Daoy (cell line): ENCODE measurements around the gene ETV6. TPM values are rescaled to one million over a fixed set of nuclear protein-coding genes. Genes with fewer than 3 reads are reported as not detected.

ENCODE experiments used
- DNase-seq: peaks from one replicate; pipeline ENCODE4 v3.0.0-alpha.2; 2015; ENCODE audit warnings: low read depth
- total RNA-seq: library from RNA; depleted of rRNA; stranded (reverse); fragments of >200 nt; shearing (Covaris generic); gene quantifications from 2 replicates; pipeline ENCODE4 v1.2.3, GENCODE V29; 2014

ETV6 gene
- total RNA-seq, 1 experiment from 2014 or later = 4.3 TPM

DNA sequence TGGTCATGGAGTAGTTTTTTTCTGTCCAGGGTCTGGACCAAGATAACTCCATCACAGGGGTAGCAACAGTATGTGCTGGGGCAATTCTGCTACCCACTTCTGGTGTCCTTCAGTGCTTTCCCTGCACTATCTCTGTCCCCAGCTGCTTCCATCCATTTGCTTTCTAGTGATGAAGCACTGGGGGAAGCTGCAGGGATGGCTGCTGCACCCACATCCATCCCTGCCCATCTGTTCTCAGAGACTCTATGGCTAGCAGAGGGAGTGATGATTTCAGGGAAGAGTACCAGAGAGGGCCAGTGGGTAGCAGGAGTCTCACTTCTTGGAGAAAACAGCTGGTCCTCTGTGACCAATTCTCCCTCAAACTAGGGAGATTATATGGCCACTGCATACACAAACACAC is 44.1 kb downstream of the ETV6 start:
- DNase-seq = no peak

GRCh38 chr12:11694528-11694927 is 45.1 kb downstream of the ETV6 start:
- DNase-seq = no peak

DNA sequence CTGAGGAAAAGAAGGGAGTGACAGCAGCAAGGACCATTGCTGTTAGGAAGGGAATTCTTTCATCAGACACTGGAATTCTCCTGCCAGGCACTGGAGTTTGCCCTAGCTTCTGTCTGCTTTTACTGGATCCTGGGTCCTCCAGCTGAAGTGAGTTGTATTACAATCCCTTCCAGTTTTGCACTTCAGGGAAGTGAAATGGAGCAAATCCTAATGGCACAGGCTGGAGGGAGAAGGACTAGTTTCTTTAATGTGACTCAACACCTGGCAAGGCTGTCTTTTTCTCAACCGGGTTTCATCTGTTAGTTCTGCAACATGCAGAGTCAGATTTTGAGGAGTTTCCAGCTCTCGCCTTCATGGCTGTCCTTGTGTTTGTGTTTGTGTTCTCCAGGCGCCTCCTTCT is 45.8 kb downstream of the ETV6 start:
- DNase-seq = no peak

DNA sequence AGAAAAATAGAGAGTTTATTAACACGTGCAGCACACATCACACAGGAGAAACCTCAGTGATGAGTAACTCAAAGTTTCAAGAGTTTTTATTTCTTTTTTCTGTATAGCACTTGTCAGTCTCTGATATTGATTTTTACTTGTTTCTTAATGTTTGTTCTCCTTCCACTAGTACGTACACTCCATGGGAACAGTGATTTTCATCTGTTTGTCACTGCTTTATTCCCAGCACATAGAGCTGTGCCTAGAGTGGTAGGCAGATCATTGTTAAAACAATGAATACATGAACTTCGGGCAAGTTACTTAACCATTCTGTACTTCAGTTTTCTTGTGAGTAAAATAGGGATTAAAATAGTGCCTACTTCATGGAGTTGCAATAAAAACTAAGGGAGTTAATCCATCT is 46.6 kb downstream of the ETV6 start:
- DNase-seq = no peak

- no peak for DNase-seq
Observed at GRCh38 chr12:11697131-11697530, 47.7 kb downstream of the ETV6 start.

GRCh38 chr12:11697670-11698387 is 48.4 kb downstream of the ETV6 start:
- peak; percentile 5 for DNase-seq

DNA sequence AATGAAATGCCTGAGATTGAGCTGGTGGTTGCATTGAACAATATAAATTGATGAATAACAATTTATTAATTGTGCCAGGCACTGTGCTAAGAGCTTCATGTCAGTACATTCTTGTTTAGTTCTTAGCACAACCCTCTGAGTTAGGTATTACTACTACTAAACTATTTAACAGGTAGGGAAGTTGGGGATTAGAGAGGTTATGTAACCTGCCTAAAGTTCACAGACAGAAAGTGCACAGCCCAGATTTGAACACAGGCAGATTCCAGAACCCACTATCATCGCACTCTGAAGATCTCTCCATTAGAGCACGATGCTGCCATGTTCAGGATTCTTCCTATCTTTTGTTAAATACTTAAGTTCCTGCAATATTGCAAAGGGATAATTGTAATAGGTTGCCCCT is 49.3 kb downstream of the ETV6 start:
- DNase-seq = no peak

- DNase-seq = no peak
Observed at GRCh38 chr12:11701433-11701832, 52.0 kb downstream of the ETV6 start.

GRCh38 chr12:11702959-11703358 is 53.5 kb downstream of the ETV6 start:
- no peak for DNase-seq

- DNase-seq = no peak
Observed at GRCh38 chr12:11703378-11703777, 53.9 kb downstream of the ETV6 start.

DNA sequence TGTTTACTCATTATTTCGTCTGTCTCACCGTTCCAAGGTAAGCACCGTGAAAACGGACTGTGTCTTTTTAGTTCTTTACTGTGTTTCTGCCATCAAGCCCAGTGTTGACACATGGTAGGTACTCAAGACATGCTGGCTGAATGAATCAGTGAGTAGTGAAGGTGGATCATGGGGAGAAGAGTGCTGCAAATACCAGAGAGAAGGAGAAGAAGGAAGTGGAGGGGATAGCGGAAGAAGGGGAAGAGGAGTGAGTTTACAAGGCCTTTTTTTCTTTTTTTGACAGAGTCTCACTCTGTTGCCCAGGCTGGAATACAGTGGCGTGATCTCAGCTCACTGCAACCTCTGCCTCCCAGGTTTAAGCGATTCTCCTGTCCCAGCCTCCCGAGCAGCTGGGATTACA is 54.6 kb downstream of the ETV6 start:
- DNase-seq = no peak

DNA sequence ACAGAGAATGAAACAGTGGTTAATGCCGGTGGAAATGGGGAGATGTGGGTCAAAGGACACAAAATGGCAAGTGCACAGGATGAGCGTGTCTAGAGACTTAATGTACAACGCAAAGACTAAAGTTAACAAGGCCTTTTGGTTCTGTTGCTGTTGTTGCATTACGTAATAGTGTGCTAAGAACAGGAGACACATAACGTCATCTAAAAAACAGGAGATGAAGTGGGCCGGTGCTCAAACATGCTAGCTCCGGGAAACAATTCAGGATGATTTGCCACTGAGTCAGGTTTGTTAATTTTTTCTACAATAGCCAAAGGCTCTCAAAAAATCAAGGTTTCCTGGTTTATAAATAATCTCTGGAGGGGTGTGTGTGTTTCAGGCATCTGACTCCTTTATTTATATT is 55.5 kb downstream of the ETV6 start:
- DNase-seq = peak; percentile 28

DNA sequence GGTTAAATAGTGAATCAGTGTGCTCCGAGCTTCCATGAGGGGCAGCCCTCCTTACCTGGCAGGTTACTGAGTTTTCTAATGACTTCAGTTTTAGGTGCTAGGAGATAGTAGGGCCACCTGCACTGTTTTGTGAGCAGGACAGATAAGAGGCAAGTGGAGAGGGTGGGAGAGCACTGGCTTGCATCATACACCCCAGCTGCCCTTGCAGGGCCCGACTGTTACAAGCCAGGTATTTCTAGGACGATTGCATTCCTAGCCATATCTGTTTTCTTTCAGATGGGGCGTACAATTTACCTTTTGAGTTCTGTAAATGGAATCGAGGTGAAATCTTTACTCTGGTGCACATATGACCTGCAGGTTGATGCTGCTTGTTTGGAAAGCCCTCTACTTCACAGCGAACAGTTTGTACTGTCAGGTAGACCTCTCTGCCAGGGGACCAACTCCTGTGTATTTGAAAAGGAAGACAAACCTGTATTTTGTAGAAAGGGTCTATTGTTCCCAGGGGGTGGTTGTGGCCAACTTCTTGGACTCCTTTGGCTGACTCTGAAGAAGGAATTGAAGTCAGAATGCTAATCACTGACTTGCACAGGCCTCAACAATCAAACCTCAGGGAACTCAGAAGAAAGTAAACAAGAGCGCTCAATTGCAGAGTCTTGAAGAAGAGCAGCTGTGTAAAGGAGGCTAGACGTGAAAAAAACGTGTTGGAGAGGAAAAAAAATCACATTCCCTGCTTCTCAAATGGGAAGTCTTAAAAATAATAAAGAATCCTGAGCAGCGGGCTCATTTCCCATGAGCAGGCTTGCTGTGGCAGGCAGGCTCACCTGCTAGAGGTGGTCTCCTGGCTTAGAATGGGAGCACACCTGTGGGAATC is 57.3 kb downstream of the ETV6 start:
- DNase-seq = no peak

DNA sequence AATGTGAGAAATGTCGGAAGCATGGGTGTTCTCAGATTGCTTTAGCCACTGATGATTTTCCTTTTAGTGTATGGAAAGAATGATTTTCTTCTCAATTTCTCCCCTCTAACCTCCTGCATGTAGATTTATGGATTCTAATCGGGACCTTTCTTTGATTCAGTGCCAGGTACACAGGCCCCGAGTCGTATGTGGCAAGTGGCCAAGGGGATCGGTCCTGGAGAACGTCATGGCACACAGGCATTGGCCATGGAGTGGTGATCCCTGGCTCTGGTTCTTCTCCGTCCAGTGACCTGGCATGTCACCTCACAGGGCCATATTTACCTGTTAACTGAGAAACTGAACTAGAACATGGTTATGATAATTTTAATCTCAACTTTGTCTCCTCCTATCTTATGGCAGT is 58.1 kb downstream of the ETV6 start:
- DNase-seq = no peak

DNA sequence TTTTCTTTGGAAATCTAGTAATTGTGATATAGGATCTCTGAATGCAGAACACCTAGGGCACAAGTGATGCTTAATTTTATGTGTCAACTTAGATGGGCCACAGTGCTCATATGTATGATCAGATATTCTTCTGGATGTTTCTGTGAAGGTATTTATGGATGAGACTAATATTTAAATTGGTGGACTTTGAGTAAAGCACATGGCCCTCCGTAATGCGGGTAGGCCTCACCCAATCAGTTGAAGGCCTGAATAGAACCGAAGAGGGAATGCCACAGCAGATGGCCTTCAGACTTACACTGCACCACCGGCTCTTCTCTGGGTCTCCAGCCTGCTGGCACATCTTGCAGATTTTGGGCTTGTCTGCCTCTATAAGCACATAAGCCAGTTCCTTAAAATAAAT is 60.0 kb downstream of the ETV6 start:
- DNase-seq = no peak

DNA sequence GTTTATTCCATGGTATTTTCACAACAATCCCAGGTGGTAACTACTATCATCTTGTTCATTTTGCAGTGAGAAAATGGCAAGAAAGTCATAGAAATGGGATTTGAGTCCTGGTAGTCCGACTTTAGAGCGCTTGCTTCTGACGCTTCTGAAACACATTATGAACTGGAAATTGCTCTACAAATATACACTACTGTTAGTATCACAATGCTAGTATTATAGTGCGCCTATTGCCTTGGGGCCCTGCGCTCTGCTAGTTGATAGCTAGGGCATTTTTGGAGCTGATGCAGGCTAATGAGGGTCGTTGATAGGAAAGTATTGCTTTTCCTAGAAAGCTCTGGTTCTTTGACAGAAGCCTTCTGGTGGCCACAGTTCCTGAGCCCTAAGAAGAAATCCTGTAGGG is 61.0 kb downstream of the ETV6 start:
- DNase-seq = no peak

DNA sequence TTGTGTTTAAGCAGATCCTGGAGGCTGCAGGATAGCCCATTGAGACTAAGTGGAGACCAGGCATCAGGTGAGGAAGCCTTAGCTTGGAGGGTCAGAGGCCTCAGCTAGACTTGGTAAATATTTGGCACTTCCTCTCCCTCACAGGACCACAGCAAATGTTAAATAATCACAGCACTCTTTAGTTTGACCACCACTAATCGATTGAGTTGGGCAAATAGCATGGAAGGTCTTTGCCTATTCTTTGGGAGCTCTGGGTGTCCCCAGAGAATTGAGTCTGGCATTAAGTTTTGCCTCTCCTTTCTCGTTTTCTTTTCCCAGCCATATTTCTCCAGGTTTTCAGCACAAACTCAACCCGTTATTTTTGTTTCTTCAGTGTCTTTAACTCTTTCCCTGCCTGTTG is 61.4 kb downstream of the ETV6 start:
- DNase-seq = no peak

DNA sequence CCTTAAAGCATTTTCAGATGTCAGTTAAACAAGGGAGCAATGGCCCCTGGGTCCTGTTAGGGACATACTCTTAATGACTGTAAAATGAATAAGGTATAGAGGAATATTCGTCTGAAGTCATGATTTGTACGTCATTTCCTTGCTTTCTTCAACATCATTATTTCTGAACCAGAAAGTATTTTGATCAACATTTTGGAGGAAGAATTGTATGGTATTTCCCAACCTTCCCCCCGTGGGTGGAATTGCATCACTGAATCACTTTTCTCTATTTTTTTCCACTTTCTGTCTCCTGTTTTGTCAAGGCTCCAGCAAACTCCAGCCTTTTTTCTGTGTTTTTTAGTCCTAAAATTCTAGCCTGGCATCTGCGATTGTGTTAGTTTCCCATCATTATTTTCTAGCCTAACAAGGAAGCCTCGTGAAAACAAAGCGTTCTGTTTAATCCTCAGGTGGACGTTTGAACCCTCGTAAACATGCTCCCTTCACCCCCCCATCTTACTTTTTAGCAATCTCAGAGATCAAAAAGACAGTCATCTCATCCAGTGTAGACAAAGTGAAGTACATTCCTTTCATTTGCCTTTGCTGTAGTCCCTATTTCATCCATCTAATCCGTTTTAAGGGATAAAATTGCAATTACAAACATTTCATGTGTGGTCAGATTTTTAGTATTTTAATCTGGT is 62.3 kb downstream of the ETV6 start:
- no peak for DNase-seq

GRCh38 chr12:11712491-11712890 is 63.0 kb downstream of the ETV6 start:
- DNase-seq = no peak

GRCh38 chr12:11713202-11713601 is 63.7 kb downstream of the ETV6 start:
- no peak for DNase-seq

GRCh38 chr12:11714626-11715025 is 65.2 kb downstream of the ETV6 start:
- DNase-seq = no peak

DNA sequence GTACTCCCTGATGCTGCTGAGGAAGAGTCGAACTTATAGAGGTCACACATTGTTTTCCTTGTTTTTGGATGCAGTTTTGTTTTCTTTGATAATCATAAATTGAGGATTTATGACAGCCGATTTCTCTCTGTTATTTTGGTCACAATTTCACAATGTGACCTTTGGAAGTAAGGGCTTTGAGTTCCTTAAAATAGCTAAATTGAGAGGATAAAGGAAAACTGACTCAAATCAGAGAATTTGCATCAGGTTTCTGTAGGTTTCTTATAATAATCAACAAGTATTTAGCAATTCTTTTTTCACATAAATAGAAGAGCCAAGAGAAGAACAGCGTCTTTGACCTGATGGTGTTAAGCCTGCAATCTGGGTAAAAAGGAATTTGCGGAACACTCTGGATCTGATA is 66.1 kb downstream of the ETV6 start:
- no peak for DNase-seq
